Subcutaneous abdominal adipose tissue (tissue), 5 donors: ENCODE data around the gene CARD14.

Experiments used
- H3K27ac ChIP-seq: one replicate; pipeline ENCODE4 v1.7.0; 2013; ENCODE audit warnings: low read depth, mild to moderate bottlenecking, inconsistent platforms, low read length, moderate library complexity
- H3K27me3 ChIP-seq, 5 donors: one replicate each; pipeline ENCODE4 v1.7.0; 2013; ENCODE audit warnings: low read length in 5 of 5, inconsistent platforms in 1 of 5; ENCODE audit not compliant: control insufficient read depth in 5 of 5, insufficient read depth in 4 of 5
- H3K36me3 ChIP-seq, 5 donors: one replicate each; pipeline ENCODE4 v1.7.0; 2013; ENCODE audit warnings: low read length in 5 of 5; ENCODE audit not compliant: control insufficient read depth in 5 of 5, insufficient read depth in 5 of 5
- H3K4me1 ChIP-seq, 5 donors: one replicate each; pipeline ENCODE4 v1.7.0; 2013; ENCODE audit warnings: low read length in 5 of 5, mild to moderate bottlenecking in 3 of 5, moderate library complexity in 1 of 5; ENCODE audit not compliant: control insufficient read depth in 5 of 5, insufficient read depth in 5 of 5
- H3K4me3 ChIP-seq, 5 donors: one replicate each; pipeline ENCODE4 v1.7.0; 2013; ENCODE audit warnings: low read length in 5 of 5, low read depth in 1 of 5
- H3K9ac ChIP-seq, 5 donors: one replicate each; pipeline ENCODE4 v1.7.0; 2013; ENCODE audit warnings: low read length in 5 of 5, mild to moderate bottlenecking in 4 of 5, moderate library complexity in 3 of 5
- H3K9me3 ChIP-seq, 5 donors: one replicate each; pipeline ENCODE4 v1.7.0; 2013; ENCODE audit warnings: low read length in 5 of 5; ENCODE audit not compliant: control insufficient read depth in 5 of 5
- donor health status: healthy.
- donor health status: healthy.
- donor health status: healthy.
- donor health status: healthy.
- donor health status: healthy.

The CARD14 gene

DNA sequence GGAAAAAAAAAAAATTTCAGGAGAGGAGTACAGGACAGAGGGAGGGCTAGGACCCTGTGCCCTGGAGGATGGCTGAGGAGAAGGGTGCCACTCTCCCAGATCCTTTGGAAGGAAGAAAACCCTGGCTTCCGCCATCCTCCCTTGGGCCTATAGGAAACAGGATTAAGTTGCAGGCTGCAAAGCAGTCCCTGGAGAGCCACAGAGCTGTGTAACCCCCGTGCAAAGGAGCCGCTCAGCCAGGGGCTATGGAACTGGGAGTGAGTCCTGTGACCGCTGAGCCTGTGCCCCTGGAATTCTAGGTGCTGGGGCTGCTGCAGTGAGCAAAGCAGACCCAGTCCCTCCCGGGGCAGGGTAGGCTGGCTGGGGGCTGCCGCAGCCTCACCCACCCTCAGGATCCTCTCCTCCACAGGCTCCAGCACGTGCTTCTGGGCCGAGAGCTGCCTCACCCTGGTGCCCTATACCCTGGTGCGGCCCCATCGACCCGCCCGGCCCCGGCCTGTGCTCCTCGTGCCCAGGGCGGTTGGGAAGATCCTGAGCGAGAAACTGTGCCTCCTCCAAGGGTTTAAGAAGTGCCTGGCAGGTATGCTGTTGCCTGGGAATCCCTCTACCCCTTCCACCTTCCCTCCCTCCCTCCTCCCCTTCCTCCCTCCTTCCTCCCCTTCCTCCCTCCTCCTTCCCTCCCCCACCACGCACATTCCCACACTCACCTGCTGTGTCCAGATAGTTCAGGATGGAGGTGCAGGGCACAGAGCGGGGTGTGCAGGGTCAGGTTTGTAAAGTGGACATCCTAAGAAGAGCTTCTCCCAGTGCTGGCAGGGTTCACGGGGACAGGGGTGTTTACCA is 35.0 kb downstream of the CARD14 start:
- Histone ChIP-seq H3K27me3 (no peaks in the 10 kb centered on the region), H3K9me3 (no peaks in the 10 kb centered on the region), H3K4me3 (no peak overlapping the region), H3K9ac (peak overlapping the region in 1 of 5 donors; percentile 7), H3K4me1 (no peaks in the 10 kb centered on the region), H3K27ac (no peak overlapping the region), H3K36me3 (peaks cover 0 to 22% (median 7%) of the 10 kb centered on the region in 5 donors)

DNA sequence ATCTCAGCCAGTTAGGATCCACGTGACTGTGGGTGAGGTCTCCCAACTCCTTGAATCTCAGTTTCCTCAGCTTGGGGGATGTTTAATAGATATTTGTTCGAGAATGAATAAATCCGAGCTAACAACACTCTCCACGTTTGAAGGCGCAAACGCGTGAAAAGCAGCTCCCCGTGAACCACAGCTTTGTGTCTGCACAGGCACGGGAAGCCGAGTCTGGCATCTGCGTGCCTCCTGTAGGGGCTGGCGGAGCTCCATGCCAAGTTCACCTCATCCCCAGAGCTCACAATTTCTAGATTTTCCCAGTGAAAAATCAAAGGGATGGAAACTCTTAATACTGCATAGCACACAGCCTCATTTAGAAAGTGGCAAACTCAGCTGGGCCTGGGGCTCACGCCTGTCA is 36.0 kb downstream of the CARD14 start:
- Histone ChIP-seq H3K9ac (no peak overlapping the region), H3K27ac (no peak overlapping the region), H3K4me1 (no peaks in the 10 kb centered on the region), H3K36me3 (peaks cover 0 to 32% (median 17%) of the 10 kb centered on the region in 5 donors), H3K4me3 (no peak overlapping the region), H3K9me3 (no peaks in the 10 kb centered on the region), H3K27me3 (no peaks in the 10 kb centered on the region)

DNA sequence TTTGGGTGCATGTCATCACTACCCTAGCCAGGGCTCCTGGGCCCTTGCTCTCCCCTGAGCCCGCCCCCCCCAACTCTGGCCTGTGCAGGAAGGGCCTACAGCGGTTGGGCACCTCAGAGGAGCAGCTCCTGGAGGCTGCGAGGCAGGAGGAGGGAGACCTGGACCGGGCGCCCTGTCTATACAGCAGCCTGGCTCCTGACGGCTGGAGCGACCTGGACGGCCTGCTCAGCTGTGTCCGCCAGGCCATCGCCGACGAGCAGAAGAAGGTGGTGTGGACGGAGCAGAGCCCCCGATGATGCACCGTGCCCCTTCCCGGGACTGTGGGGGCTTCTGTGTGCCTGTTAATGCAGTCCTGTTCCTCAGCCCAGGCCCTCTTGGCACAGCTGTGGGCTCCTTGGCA is 38.2 kb downstream of the CARD14 start:
- peaks cover 2 to 50% (median 35%) of the 10 kb centered on the region in 5 donors for H3K36me3 ChIP-seq
- no peaks in the 10 kb centered on the region for H3K4me1 ChIP-seq
- H3K27ac ChIP-seq, result no peak overlapping the region
- no peak overlapping the region for H3K4me3 ChIP-seq
- no peaks in the 10 kb centered on the region for H3K27me3 ChIP-seq
- no peaks in the 10 kb centered on the region for H3K9me3 ChIP-seq
- H3K9ac ChIP-seq, result no peak overlapping the region

DNA sequence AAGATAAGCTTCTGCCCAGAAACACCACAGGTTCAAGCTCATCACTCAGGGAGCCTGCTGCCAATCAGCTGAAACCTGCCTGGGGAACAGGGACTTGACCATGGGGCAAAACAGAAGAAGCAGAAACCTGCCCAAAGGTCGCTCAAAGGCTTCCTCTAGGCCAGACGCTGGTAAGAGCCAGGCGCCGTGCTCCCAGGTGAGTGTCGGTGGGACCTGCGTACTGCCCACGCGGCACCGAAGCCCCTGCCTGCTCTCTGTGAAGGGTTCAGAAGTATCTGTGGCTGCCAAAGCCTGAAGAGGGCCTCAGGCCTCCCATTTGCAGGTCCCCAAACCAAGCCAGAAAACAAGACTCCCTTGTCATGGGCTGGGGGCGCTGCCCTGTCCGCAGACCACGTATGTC is 39.9 kb downstream of the CARD14 start:
- Histone ChIP-seq H3K4me3 (no peak overlapping the region), H3K9me3 (no peaks in the 10 kb centered on the region), H3K36me3 (peaks cover 2 to 67% (median 48%) of the 10 kb centered on the region in 5 donors), H3K9ac (no peak overlapping the region), H3K27me3 (no peaks in the 10 kb centered on the region), H3K27ac (no peak overlapping the region), H3K4me1 (peaks cover 0 to 5% (median 0%) of the 10 kb centered on the region in 5 donors)

GRCh38 chr17:80210348-80211108 is 40.7 kb downstream of the CARD14 start:
- Histone ChIP-seq H3K4me3 (no peak overlapping the region), H3K27ac (no peak overlapping the region), H3K4me1 (peaks cover 0 to 5% (median 0%) of the 10 kb centered on the region in 5 donors), H3K9ac (no peak overlapping the region), H3K9me3 (no peaks in the 10 kb centered on the region), H3K36me3 (peaks cover 2 to 75% (median 54%) of the 10 kb centered on the region in 5 donors), H3K27me3 (no peaks in the 10 kb centered on the region)

DNA sequence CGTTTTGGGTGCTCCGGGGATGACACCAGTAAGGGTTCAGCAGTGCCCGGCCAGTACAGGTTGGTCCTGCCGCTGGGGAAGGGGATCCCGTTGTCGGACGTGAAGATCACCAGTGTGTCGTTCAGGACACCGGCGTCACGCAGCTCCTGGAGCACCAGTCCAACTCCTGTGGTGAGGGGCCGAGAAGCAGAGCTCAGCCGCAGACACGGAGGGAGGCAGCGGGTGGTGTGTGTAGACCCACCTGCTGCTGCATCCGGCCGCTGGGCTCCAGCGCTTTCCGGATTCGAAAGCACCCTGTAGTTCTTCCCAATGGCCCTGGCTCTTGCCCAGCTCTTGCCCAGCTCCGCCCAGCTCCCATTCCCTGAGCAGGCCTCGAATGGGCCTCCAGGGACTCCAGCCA is 42.3 kb downstream of the CARD14 start:
- Histone ChIP-seq H3K36me3 (peaks cover 2 to 90% (median 63%) of the 10 kb centered on the region in 5 donors), H3K9ac (no peak overlapping the region), H3K4me1 (peaks cover 0 to 5% (median 0%) of the 10 kb centered on the region in 5 donors), H3K27ac (no peak overlapping the region), H3K4me3 (no peak overlapping the region), H3K9me3 (no peaks in the 10 kb centered on the region), H3K27me3 (no peaks in the 10 kb centered on the region)

GRCh38 chr17:80212511-80212910 is 42.7 kb downstream of the CARD14 start:
- Histone ChIP-seq H3K36me3 (peaks cover 2 to 94% (median 66%) of the 10 kb centered on the region in 5 donors), H3K9me3 (no peaks in the 10 kb centered on the region), H3K4me1 (peaks cover 0 to 5% (median 0%) of the 10 kb centered on the region in 5 donors), H3K4me3 (no peak overlapping the region), H3K9ac (no peak overlapping the region), H3K27ac (no peak overlapping the region), H3K27me3 (no peaks in the 10 kb centered on the region)

DNA sequence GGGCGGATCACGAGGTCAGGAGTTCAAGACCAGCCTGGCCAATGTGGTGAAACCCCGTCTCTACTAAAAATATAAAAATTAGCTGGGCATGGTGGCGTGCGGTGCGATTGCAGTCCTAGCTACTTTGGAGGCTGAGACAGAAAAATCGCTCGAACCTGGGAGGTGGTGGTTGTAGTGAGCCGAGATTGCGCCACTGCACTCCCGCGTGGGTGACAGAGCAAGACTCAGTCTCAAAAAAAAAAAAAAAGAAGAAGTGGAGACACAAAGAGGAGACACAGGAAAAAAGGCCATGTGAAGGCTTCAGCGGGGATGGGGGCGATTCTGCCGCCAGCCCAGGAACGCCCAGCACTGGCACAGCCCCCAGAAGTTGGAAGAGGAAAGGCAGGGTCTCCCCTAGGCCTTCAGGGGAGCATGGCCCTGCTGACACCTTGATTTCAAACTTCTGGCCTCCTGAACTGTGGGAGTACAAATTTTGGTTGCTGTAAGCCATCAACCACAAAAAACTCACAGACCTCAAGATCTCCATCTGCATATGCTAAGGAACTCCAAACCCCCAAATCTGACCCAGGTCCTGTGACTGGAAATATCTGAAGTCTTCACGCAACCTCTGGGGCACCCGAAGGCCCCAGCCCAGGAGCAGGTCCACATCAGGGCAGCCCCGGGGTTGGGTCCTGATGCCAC is 43.3 kb downstream of the CARD14 start:
- H3K27ac ChIP-seq, result no peak overlapping the region
- peaks cover 2 to 98% (median 70%) of the 10 kb centered on the region in 5 donors for H3K36me3 ChIP-seq
- no peak overlapping the region for H3K9ac ChIP-seq
- H3K27me3 ChIP-seq, result no peaks in the 10 kb centered on the region
- peaks cover 0 to 5% (median 0%) of the 10 kb centered on the region in 5 donors for H3K4me1 ChIP-seq
- no peaks in the 10 kb centered on the region for H3K9me3 ChIP-seq
- H3K4me3 ChIP-seq, result no peak overlapping the region

DNA sequence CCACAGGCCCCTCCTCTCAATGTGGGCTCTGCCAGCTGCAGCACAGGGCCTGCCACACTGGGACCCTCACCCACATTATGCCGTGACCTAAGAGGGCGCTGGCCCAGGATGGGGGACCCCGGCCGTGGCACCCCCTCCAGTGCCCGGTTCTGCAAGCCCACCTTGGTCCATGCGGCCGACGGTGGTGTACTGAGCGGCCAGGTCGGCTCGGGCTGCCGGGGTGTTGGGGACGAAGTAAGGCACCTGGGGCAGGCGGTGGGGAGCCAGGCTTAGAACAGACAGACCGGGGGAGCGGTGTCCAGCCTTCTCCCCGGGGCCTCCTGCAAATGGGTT is 43.8 kb downstream of the CARD14 start:
- Histone ChIP-seq H3K27me3 (no peaks in the 10 kb centered on the region), H3K9ac (no peak overlapping the region), H3K9me3 (no peaks in the 10 kb centered on the region), H3K4me3 (no peak overlapping the region), H3K27ac (no peak overlapping the region), H3K4me1 (peaks cover 0 to 10% (median 0%) of the 10 kb centered on the region in 5 donors), H3K36me3 (peaks cover 2 to 93% (median 70%) of the 10 kb centered on the region in 5 donors)
